ENCODE results near the gene DCTPP1.
A peak's percentile ranks its signal among the peaks of the same experiment; 100 is the strongest.

DCTPP1 gene

GRCh38 chr16:30382111-30382881, 47.5 kb downstream of the DCTPP1 start, which contains the start of gene SEPTIN1:
SEPTIN1 (minus strand) TSS chr16:30382561; CDS start chr16:30382542, 19 bp downstream.
- no peaks in the 10 kb centered on the region for H4K20me1 ChIP-seq (ENCODE audit: insufficient read depth, low read length)
- H3K27me3 ChIP-seq (replicated peaks; ENCODE audit: insufficient read depth, low read length) = no peaks in the 10 kb centered on the region
- H3K36me3 ChIP-seq (replicated peaks; ENCODE audit: insufficient read depth, low read length) = no peaks in the 10 kb centered on the region
- no peak for TF ChIP-seq EZH2 (optimal IDR thresholded peaks at IDR 0.05; ENCODE audit: low read depth, low read length)
- TF ChIP-seq EZH2phosphoT487 (IDR thresholded peaks at IDR 0.05; ENCODE audit: low read length) = no peak
- no peak for TF ChIP-seq CTCF (IDR thresholded peaks at IDR 0.05; ENCODE audit: low read length)
- H3K9ac ChIP-seq (ENCODE audit: low read length) = peak within 1 kb of the TSS; percentile 79
- peaks cover 33% of the 10 kb centered on the region for H3F3A ChIP-seq (ENCODE audit: insufficient read depth, low read length)
- DNase-seq = peak; percentile 76
- H3K79me2 ChIP-seq (ENCODE audit: low read length) = peaks cover 36% of the 10 kb centered on the region
- no peaks in the 10 kb centered on the region for H3K9me3 ChIP-seq (replicated peaks; ENCODE audit: insufficient read depth, low read length)
- peaks cover 31% of the 10 kb centered on the region for H3K4me1 ChIP-seq (ENCODE audit: low read length)
- H2AFZ ChIP-seq (ENCODE audit: low read length) = peak within 1 kb of the TSS; percentile 82
- no peaks in the 10 kb centered on the region for H3K9me2 ChIP-seq (replicated peaks; ENCODE audit: insufficient read depth, low read length)
- peak within 1 kb of the TSS; percentile 68 for H3K4me3 ChIP-seq (ENCODE audit: low read length)
- peak within 1 kb of the TSS; percentile 47; the same call in 1 of the 2 replicates for H3K27ac ChIP-seq (ENCODE audit: low read length)
- peak within 1 kb of the TSS; percentile 80 for H3K4me2 ChIP-seq (ENCODE audit: low read depth, low read length)

GRCh38 chr16:30381291-30382041, 48.4 kb downstream of the DCTPP1 start:
- no peak for DNase-seq
- Histone ChIP-seq H3K4me1 (ENCODE audit: low read length) (peaks cover 34% of the 10 kb centered on the region), H4K20me1 (ENCODE audit: insufficient read depth, low read length) (no peaks in the 10 kb centered on the region), H3K36me3 (replicated peaks; ENCODE audit: insufficient read depth, low read length) (no peaks in the 10 kb centered on the region), H3F3A (ENCODE audit: insufficient read depth, low read length) (peaks cover 35% of the 10 kb centered on the region), H3K27ac (ENCODE audit: low read length) (peak overlapping the region; percentile 47; the same call in 1 of the 2 replicates), H2AFZ (ENCODE audit: low read length) (no peak overlapping the region), H3K9me2 (replicated peaks; ENCODE audit: insufficient read depth, low read length) (no peaks in the 10 kb centered on the region), H3K9ac (ENCODE audit: low read length) (peak overlapping the region; percentile 79), H3K4me2 (ENCODE audit: low read depth, low read length) (peak overlapping the region; percentile 80), H3K27me3 (replicated peaks; ENCODE audit: insufficient read depth, low read length) (no peaks in the 10 kb centered on the region), H3K9me3 (replicated peaks; ENCODE audit: insufficient read depth, low read length) (no peaks in the 10 kb centered on the region), H3K79me2 (ENCODE audit: low read length) (peaks cover 36% of the 10 kb centered on the region), H3K4me3 (ENCODE audit: low read length) (peak overlapping the region; percentile 68)
- TF ChIP-seq EZH2 (optimal IDR thresholded peaks at IDR 0.05; ENCODE audit: low read depth, low read length) (no peak), EZH2phosphoT487 (IDR thresholded peaks at IDR 0.05; ENCODE audit: low read length) (no peak), CTCF (IDR thresholded peaks at IDR 0.05; ENCODE audit: low read length) (no peak)

- no peak for DNase-seq
- Histone ChIP-seq H2AFZ (ENCODE audit: low read length) (no peak overlapping the region), H3K4me1 (ENCODE audit: low read length) (peaks cover 34% of the 10 kb centered on the region), H3K4me3 (ENCODE audit: low read length) (no peak overlapping the region), H4K20me1 (ENCODE audit: insufficient read depth, low read length) (no peaks in the 10 kb centered on the region), H3K4me2 (ENCODE audit: low read depth, low read length) (no peak overlapping the region; the same call in 1 of the 2 replicates), H3K36me3 (replicated peaks; ENCODE audit: insufficient read depth, low read length) (no peaks in the 10 kb centered on the region), H3K9ac (ENCODE audit: low read length) (no peak overlapping the region), H3K79me2 (ENCODE audit: low read length) (peaks cover 36% of the 10 kb centered on the region), H3K9me2 (replicated peaks; ENCODE audit: insufficient read depth, low read length) (no peaks in the 10 kb centered on the region), H3K27me3 (replicated peaks; ENCODE audit: insufficient read depth, low read length) (no peaks in the 10 kb centered on the region), H3F3A (ENCODE audit: insufficient read depth, low read length) (peaks cover 35% of the 10 kb centered on the region), H3K27ac (ENCODE audit: low read length) (no peak overlapping the region), H3K9me3 (replicated peaks; ENCODE audit: insufficient read depth, low read length) (no peaks in the 10 kb centered on the region)
- TF ChIP-seq EZH2phosphoT487 (IDR thresholded peaks at IDR 0.05; ENCODE audit: low read length) (no peak), CTCF (IDR thresholded peaks at IDR 0.05; ENCODE audit: low read length) (no peak), EZH2 (optimal IDR thresholded peaks at IDR 0.05; ENCODE audit: low read depth, low read length) (no peak)
Observed at GRCh38 chr16:30380803-30381208, 49.0 kb downstream of the DCTPP1 start.
